ENCODE results near the gene PPARD.
"Not testable (repeated sequence)": the region's sequence is repeated elsewhere in the genome, so short reads cannot be mapped to it uniquely, and the experiment has no call there.

GRCh38 chr6:35432702-35433101, 90.3 kb downstream of the PPARD start:
- not testable (repeated sequence) for TF ChIP-seq CTCF (IDR thresholded peaks at IDR 0.05; ENCODE audit: poor library complexity); EZH2phosphoT487 (IDR thresholded peaks at IDR 0.05; ENCODE audit: low read depth, severe bottlenecking, unreplicated experiment)
